Measurements from ENCODE around the gene XPNPEP2.

DNA sequence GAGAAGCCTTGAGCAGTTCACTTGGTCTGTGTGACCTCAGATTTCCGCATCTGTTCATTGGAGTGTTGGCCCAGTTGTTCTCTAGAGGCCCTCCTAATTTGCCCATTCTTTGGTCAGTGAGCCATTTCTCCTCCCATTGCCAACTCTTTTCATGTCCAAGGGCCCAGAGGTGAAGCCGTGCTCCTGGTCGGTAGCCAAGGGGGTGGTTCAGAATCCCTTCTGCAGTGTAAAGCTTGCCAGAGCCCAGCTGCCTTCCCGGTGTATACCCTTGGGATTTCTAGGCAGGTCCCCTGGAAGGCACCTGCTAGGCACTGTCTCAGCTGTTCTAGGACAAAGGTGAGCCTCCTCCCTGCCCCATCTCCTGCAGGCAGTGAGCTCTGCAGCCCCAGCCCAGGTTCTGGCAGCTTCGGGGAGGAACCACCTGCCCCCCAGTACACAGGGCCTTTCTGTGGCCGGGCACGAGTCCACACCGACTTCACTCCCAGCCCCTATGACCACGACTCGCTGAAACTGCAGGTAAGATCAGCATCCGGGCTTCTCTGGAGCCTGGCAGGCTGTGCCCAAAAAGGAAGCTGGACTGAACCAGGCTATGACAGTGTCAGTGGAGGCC, 53.3 kb downstream of the XPNPEP2 start:
- TF ChIP-seq KDM2B (CRISPR knock-in tag; IDR thresholded peaks at IDR 0.05): no peak
- TF ChIP-seq ELF1 (tag; IDR thresholded peaks at IDR 0.05): no peak
- TF ChIP-seq PKNOX1 (IDR thresholded peaks at IDR 0.05): no peak
- TF ChIP-seq, protein P1, sequence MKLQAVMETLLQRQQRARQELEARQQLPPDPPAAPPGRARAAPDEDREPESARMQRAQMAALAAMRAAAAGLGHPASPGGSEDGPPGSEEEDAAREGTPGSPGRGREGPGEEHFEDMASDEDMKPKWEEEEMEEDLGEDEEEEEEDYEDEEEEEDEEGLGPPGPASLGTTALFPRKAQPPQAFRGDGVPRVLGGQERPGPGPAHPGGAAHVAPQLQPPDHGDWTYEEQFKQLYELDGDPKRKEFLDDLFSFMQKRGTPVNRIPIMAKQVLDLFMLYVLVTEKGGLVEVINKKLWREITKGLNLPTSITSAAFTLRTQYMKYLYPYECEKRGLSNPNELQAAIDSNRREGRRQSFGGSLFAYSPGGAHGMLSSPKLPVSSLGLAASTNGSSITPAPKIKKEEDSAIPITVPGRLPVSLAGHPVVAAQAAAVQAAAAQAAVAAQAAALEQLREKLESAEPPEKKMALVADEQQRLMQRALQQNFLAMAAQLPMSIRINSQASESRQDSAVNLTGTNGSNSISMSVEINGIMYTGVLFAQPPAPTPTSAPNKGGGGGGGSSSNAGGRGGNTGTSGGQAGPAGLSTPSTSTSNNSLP (IDR thresholded peaks at IDR 0.05; ENCODE audit: borderline replicate concordance, low read depth, low read length): no peak
- TF ChIP-seq MAFK (IDR thresholded peaks at IDR 0.05; ENCODE audit: low read length): no peak
- TF ChIP-seq ZNF274 (IDR thresholded peaks at IDR 0.05; ENCODE audit: borderline replicate concordance, low read depth, low read length): no peak
- no peak for TF ChIP-seq ZNF644 (tag; IDR thresholded peaks at IDR 0.05; ENCODE audit: low read depth)
- TF ChIP-seq ETV5 (CRISPR knock-in tag; IDR thresholded peaks at IDR 0.05; ENCODE audit: low read depth): no peak
- no peak for TF ChIP-seq SMC3 (conservative IDR thresholded peaks at IDR 0.05; ENCODE audit: insufficient read depth, low read depth, low read length)
- TF ChIP-seq HDAC2 (IDR thresholded peaks at IDR 0.05): no peak
- no peak for TF ChIP-seq FOS (IDR thresholded peaks at IDR 0.05; ENCODE audit: extremely low read depth, insufficient read length)
- TF ChIP-seq ZBTB33 (CRISPR knock-in tag; IDR thresholded peaks at IDR 0.05): no peak
- TF ChIP-seq ZNF830 (CRISPR knock-in tag; IDR thresholded peaks at IDR 0.05): no peak

Measured in K562 (cell line).